Aorta (tissue), 5 donors: Measurements from ENCODE around the gene COL16A1. TPM values are rescaled to one million over a fixed set of nuclear protein-coding genes. Genes with fewer than 3 reads are reported as not detected.
A peak's percentile ranks its signal among the peaks of the same experiment; 100 is the strongest.

ENCODE experiments used
- ATAC-seq: fragments of 200-7000 bp; cut with Tn5 transposase; one replicate; pipeline ENCODE4 v1.9.1; 2022; ENCODE audit warnings: moderate library complexity; ENCODE audit not compliant: low FRiP score
- DNase-seq, 2 donors: peaks; one replicate each; pipeline ENCODE4 v3.0.0-alpha.2; 2020
- H3K27ac ChIP-seq, 2 donors: one replicate each; pipeline ENCODE4 v1.5.1; 2013; ENCODE audit warnings: low read length in 2 of 2, mild to moderate bottlenecking in 2 of 2, moderate library complexity in 2 of 2, control low read depth in 1 of 2, inconsistent platforms in 1 of 2, low read depth in 1 of 2
- H3K27me3 ChIP-seq, 2 donors: one replicate each; pipeline ENCODE4 v1.6.1; 2013; ENCODE audit warnings: control low read depth in 1 of 2, low read length in 1 of 2, mild to moderate bottlenecking in 1 of 2, moderate library complexity in 1 of 2; ENCODE audit not compliant: insufficient read depth in 2 of 2, control insufficient read depth in 1 of 2
- H3K36me3 ChIP-seq, 2 donors: one replicate each; pipeline ENCODE4 v1.6.1; 2013; ENCODE audit warnings: control low read depth in 1 of 2, low read length in 1 of 2, mild to moderate bottlenecking in 1 of 2; ENCODE audit not compliant: insufficient read depth in 2 of 2, control insufficient read depth in 1 of 2
- H3K4me1 ChIP-seq, 2 donors: one replicate each; pipeline ENCODE4 v1.6.1; 2013; ENCODE audit warnings: low read length in 2 of 2, control low read depth in 1 of 2, mild to moderate bottlenecking in 1 of 2, moderate library complexity in 1 of 2; ENCODE audit not compliant: insufficient read depth in 2 of 2, control insufficient read depth in 1 of 2
- H3K4me3 ChIP-seq, 2 donors: one replicate each; pipeline ENCODE4 v1.5.1; 2013; ENCODE audit warnings: low read length in 2 of 2, control low read depth in 1 of 2, mild to moderate bottlenecking in 1 of 2
- H3K9me3 ChIP-seq: one replicate; pipeline ENCODE4 v1.6.1; 2013; ENCODE audit warnings: mild to moderate bottlenecking, low read length; ENCODE audit not compliant: control insufficient read depth
- whole genome bisulfite sequencing, 2 donors: extraction: QIAGEN DNeasy Blood & Tissue Kit; methylation state at CpG; one replicate each; pipeline ENCODE4 v1.1.7; 2013; 5-methylcytosine and 5-hydroxymethylcytosine counted together
- intact Hi-C, 2 donors: fragments of 100-400 bp; cut with DNase I; formaldehyde crosslinking; loops; one replicate each; pipeline versions ENCODE4 v1.14.2 to v1.15.0; 2022
- polyA plus RNA-seq, 2 donors: library from polyadenylated mRNA; stranded (reverse); fragments of 200-250 nt; gene quantifications; one replicate each; pipeline ENCODE4 v1.2.3, GENCODE V29; 2013
- total RNA-seq, 2 donors: library from RNA; stranded (reverse); fragmentation: NEBNext Ultra II Directional; extraction: Animal tissue kit (Norgen Biotek cat#: 25700); gene quantifications; one replicate each; pipeline ENCODE4 v1.2.1, GENCODE V29; 2021
- donor health status: healthy with polysubstance abuse.
- donor health status: Bipolar disorder and iron deficiency.
- donor health status: DM: no; HTN: no; CAD: no.
- donor health status: DM: no; HTN: no; CAD: no.
- donor health status: DM: yes; HTN: yes; CAD: no.

COL16A1 gene
- total and polyA plus RNA-seq, 4 donors, result 39.8 to 358 (median 130) TPM

- H3K36me3 ChIP-seq, result no peaks in the 10 kb centered on the region
- intact Hi-C loops, result no loop called here
- H3K27me3 ChIP-seq, result no peaks in the 10 kb centered on the region
- H3K4me3 ChIP-seq, result no peak overlapping the region
- peak in 1 of 2 donors; percentile 68 for DNase-seq
- no peak overlapping the region for H3K27ac ChIP-seq
- no peaks in the 10 kb centered on the region for H3K9me3 ChIP-seq
- no peaks in the 10 kb centered on the region for H3K4me1 ChIP-seq
- WGBS, 2 donors, result 81 to 84% methylated on average over 14 of the region's 14 CpGs
- ATAC-seq, result no peak
These were observed 46.6 kb downstream of the COL16A1 start for GRCh38 chr1:31657020-31657804.

GRCh38 chr1:31655756-31656155 lies 48.1 kb downstream of the COL16A1 start:
- intact Hi-C loops, result no loop called here
- no peaks in the 10 kb centered on the region for H3K36me3 ChIP-seq
- H3K4me1 ChIP-seq, result no peaks in the 10 kb centered on the region
- ATAC-seq, result no peak
- no peak overlapping the region for H3K4me3 ChIP-seq
- H3K9me3 ChIP-seq, result no peaks in the 10 kb centered on the region
- H3K27me3 ChIP-seq, result no peaks in the 10 kb centered on the region
- no peak for DNase-seq
- no peak overlapping the region for H3K27ac ChIP-seq
- WGBS, 2 donors, result 95% methylated on average over 4 of the region's 4 CpGs

- 89 to 90% methylated on average over 6 of the region's 6 CpGs for WGBS, 2 donors
- no peaks in the 10 kb centered on the region for H3K4me1 ChIP-seq
- no peaks in the 10 kb centered on the region for H3K36me3 ChIP-seq
- H3K9me3 ChIP-seq, result no peaks in the 10 kb centered on the region
- ATAC-seq (no peak), DNase-seq (peak in 1 of 2 donors; percentile 70)
- no peak overlapping the region for H3K27ac ChIP-seq
- H3K27me3 ChIP-seq, result no peaks in the 10 kb centered on the region
- intact Hi-C loops, result no loop called here
- H3K4me3 ChIP-seq, result no peak overlapping the region
These were observed 48.7 kb downstream of the COL16A1 start for GRCh38 chr1:31655104-31655503.

GRCh38 chr1:31654474-31654776 lies 49.4 kb downstream of the COL16A1 start:
- Histone ChIP-seq H3K27me3 (no peaks in the 10 kb centered on the region), H3K4me1 (no peaks in the 10 kb centered on the region), H3K36me3 (no peaks in the 10 kb centered on the region), H3K27ac (no peak overlapping the region), H3K9me3 (no peaks in the 10 kb centered on the region), H3K4me3 (no peak overlapping the region)
- intact Hi-C loops, result no loop called here
- 90 to 93% methylated on average over 5 of the region's 5 CpGs for WGBS, 2 donors
- DNase-seq (peak in 1 of 2 donors; percentile 4), ATAC-seq (no peak)

GRCh38 chr1:31653717-31654473 lies 49.9 kb downstream of the COL16A1 start:
- H3K27me3 ChIP-seq, result no peaks in the 10 kb centered on the region
- no peak overlapping the region for H3K4me3 ChIP-seq
- H3K36me3 ChIP-seq, result no peaks in the 10 kb centered on the region
- DNase-seq (peak in 1 of 2 donors; percentile 58), ATAC-seq (no peak)
- no peak overlapping the region for H3K27ac ChIP-seq
- 77 to 82% methylated on average over 12 of the region's 12 CpGs for WGBS, 2 donors
- no peaks in the 10 kb centered on the region for H3K9me3 ChIP-seq
- no peaks in the 10 kb centered on the region for H3K4me1 ChIP-seq
- intact Hi-C loops, result no loop called here

GRCh38 chr1:31652891-31653499 lies 50.8 kb downstream of the COL16A1 start:
- H3K27me3 ChIP-seq, result no peaks in the 10 kb centered on the region
- 79 to 80% methylated on average over 4 of the region's 4 CpGs for WGBS, 2 donors
- intact Hi-C loops, result no loop called here
- H3K27ac ChIP-seq, result no peak overlapping the region
- peaks cover 1 to 4% of the 10 kb centered on the region in 2 donors for H3K4me1 ChIP-seq
- peak in 1 of 2 donors; percentile 2 for DNase-seq
- no peaks in the 10 kb centered on the region for H3K36me3 ChIP-seq
- no peaks in the 10 kb centered on the region for H3K9me3 ChIP-seq
- H3K4me3 ChIP-seq, result no peak overlapping the region
- no peak for ATAC-seq

GRCh38 chr1:31651766-31652165 lies 52.1 kb downstream of the COL16A1 start:
- H3K4me1 ChIP-seq, result peaks cover 6 to 7% of the 10 kb centered on the region in 2 donors
- 85% methylated on average over 6 of the region's 6 CpGs for WGBS, 2 donors
- H3K36me3 ChIP-seq, result no peaks in the 10 kb centered on the region
- no peak for ATAC-seq
- intact Hi-C loops, result no loop called here
- DNase-seq, result peak in 1 of 2 donors; percentile 33
- no peaks in the 10 kb centered on the region for H3K9me3 ChIP-seq
- H3K27me3 ChIP-seq, result no peaks in the 10 kb centered on the region
- H3K4me3 ChIP-seq, result no peak overlapping the region
- H3K27ac ChIP-seq, result no peak overlapping the region

GRCh38 chr1:31651089-31651420 lies 52.8 kb downstream of the COL16A1 start:
- 4 to 9% methylated on average over 1 of the region's 1 CpG for WGBS, 2 donors
- peak in 1 of 2 donors; percentile 2 for DNase-seq
- Histone ChIP-seq H3K27ac (peak overlapping the region in 1 of 2 donors; percentile 34), H3K27me3 (no peaks in the 10 kb centered on the region), H3K4me3 (no peak overlapping the region), H3K4me1 (peaks cover 6 to 7% of the 10 kb centered on the region in 2 donors), H3K9me3 (no peaks in the 10 kb centered on the region), H3K36me3 (no peaks in the 10 kb centered on the region)
- intact Hi-C loops, result no loop called here
- no peak for ATAC-seq
